ENCODE data around the gene GREB1. TPM values are rescaled to one million over a fixed set of nuclear protein-coding genes. Genes with fewer than 3 reads are reported as not detected.

Gene GREB1
- total RNA-seq, 1 experiment from 2014 or later, result 16.5 TPM

GRCh38 chr2:11503354-11503927 lies 30.4 kb upstream of the GREB1 start:
- H3K4me1 Mint-ChIP-seq, result peaks cover 15 to 17% of the 10 kb centered on the region in 2 experiments
- Histone ChIP-seq H2AFZ (ENCODE audit: low read length) (no peak overlapping the region), H4K20me1 (ENCODE audit: control insufficient read depth, insufficient read depth, insufficient read length) (no peaks in the 10 kb centered on the region), H2BK15ac (ENCODE audit: low read depth, low read length) (no peak overlapping the region), H4K5ac (ENCODE audit: insufficient read length, low read depth, low read length) (no peak overlapping the region), H3K18ac (ENCODE audit: insufficient read length, low read depth, low read length) (no peak overlapping the region), H2BK120ac (ENCODE audit: low read depth, low read length, poor library complexity, severe bottlenecking) (no peak overlapping the region), H2BK20ac (ENCODE audit: low read depth, low read length, poor library complexity, severe bottlenecking) (no peak overlapping the region), H4K91ac (ENCODE audit: insufficient read length, low read depth, low read length) (no peak overlapping the region), H3K23me2 (ENCODE audit: insufficient read length, low read depth, low read length, poor library complexity, severe bottlenecking) (no peaks in the 10 kb centered on the region), H3K79me1 (ENCODE audit: insufficient read depth, low read depth, low read length, poor library complexity, severe bottlenecking) (no peaks in the 10 kb centered on the region), H3K27me3 (ENCODE audit: insufficient read depth, low read length) (no peaks in the 10 kb centered on the region), H3K9me3 (ENCODE audit: control insufficient read depth, low read depth, low read length) (no peaks in the 10 kb centered on the region), H3T11ph (ENCODE audit: low read length) (no peak overlapping the region), H2BK5ac (ENCODE audit: insufficient read length, low read length) (no peak overlapping the region), H3K4me2 (ENCODE audit: insufficient read depth, insufficient read length, low read length) (no peak overlapping the region), H3K79me2 (ENCODE audit: insufficient read depth, low read length) (peaks cover 4% of the 10 kb centered on the region; the same call in 1 of the 2 replicates), H3K4ac (ENCODE audit: low read depth, low read length) (no peak overlapping the region), H3K56ac (ENCODE audit: insufficient read length, low read depth, low read length) (no peak overlapping the region), H3K27ac (ENCODE audit: insufficient read length, low read depth, low read length) (no peak overlapping the region), H2AK5ac (ENCODE audit: insufficient read length, low read length) (no peak overlapping the region), H3K14ac (ENCODE audit: insufficient read depth, low read length) (no peak overlapping the region), H3K4me1 (ENCODE audit: insufficient read depth, low read length) (peaks cover 2% of the 10 kb centered on the region; the same call in 1 of the 2 replicates), H4K8ac (replicated peaks; ENCODE audit: insufficient read length, low read depth, low read length) (no peak overlapping the region), H2BK12ac (ENCODE audit: insufficient read length, low read depth, low read length) (no peak overlapping the region), H3K9ac (ENCODE audit: extremely low read depth, insufficient read length, low read length) (no peak overlapping the region), H3K23ac (ENCODE audit: insufficient read length, low read depth, low read length) (no peak overlapping the region)
- WGBS (ENCODE audit: extremely low coverage, insufficient read length, low lambda C conversion rate), result no CpG with 5 or more reads among the region's 8 CpGs
- no peak overlapping the region for H3K4me3 Mint-ChIP-seq
- peaks cover 7 to 9% of the 10 kb centered on the region in 2 experiments; a peak in 4 of 5 replicates for H3K9me3 Mint-ChIP-seq
- TF ChIP-seq CTCF (conservative IDR thresholded peaks at IDR 0.05), result no peak
- H3K27me3 Mint-ChIP-seq (ENCODE audit: low read depth), result no peaks in the 10 kb centered on the region
- no peak for DNase-seq
- peaks cover 0 to 10% (median 10%) of the 10 kb centered on the region in 3 experiments; a peak in 5 of 7 replicates for H3K36me3 Mint-ChIP-seq (ENCODE audit: insufficient read depth in 1 of 3, low read depth in 3 of 3)
- H3K27ac Mint-ChIP-seq, result no peak overlapping the region
